SU-DHL-6 (cell line): ENCODE measurements around the gene ADARB2.

Experiments
- H2AFZ ChIP-seq: fragments of 200-600 bp; sonication (generic); 2 replicates; pipeline ENCODE4 v1.6.1; 2014; ENCODE audit warnings: low read depth, mild to moderate bottlenecking, moderate library complexity, mixed read lengths, antibody characterized with exemption, low read length; ENCODE audit not compliant: severe bottlenecking
- H3F3A ChIP-seq: fragments of 200-600 bp; shearing (Covaris generic); 2 replicates; pipeline ENCODE4 v1.6.0; 2016; ENCODE audit warnings: antibody characterized with exemption, mild to moderate bottlenecking; ENCODE audit not compliant: insufficient read depth
- H3K27ac ChIP-seq: fragments of 200-600 bp; sonication (generic); 2 replicates; pipeline ENCODE4 v1.5.1; 2016; ENCODE audit warnings: low read depth, mild to moderate bottlenecking, low read length, moderate library complexity, mixed read lengths
- H3K27me3 ChIP-seq: fragments of 200-600 bp; sonication (generic), shearing (Covaris generic); 2 replicates; pipeline ENCODE4 v1.6.0; 2014; ENCODE audit warnings: mild to moderate bottlenecking, low read length
- H3K36me3 ChIP-seq: fragments of 200-600 bp; sonication (generic); 2 replicates; pipeline ENCODE4 v1.6.1; 2014; ENCODE audit warnings: mild to moderate bottlenecking, low read length, mixed read lengths
- H3K4me2 ChIP-seq: fragments of 300-600, 200-600 bp; shearing (Covaris generic), sonication (generic); 2 replicates; pipeline ENCODE4 v1.6.0; 2014; ENCODE audit warnings: low read length, low read depth, mild to moderate bottlenecking; ENCODE audit not compliant: poor library complexity, severe bottlenecking
- H3K4me3 ChIP-seq: fragments of 200-600 bp; sonication (generic); 2 replicates; pipeline ENCODE4 v1.5.1; 2014; ENCODE audit warnings: antibody characterized with exemption, low read length, mild to moderate bottlenecking, mixed read lengths; ENCODE audit not compliant: insufficient read depth, poor library complexity, severe bottlenecking
- H3K79me2 ChIP-seq: fragments of 200-600 bp; sonication (generic); 2 replicates; pipeline ENCODE4 v1.6.1; 2014; ENCODE audit warnings: mild to moderate bottlenecking, low read length, moderate library complexity; ENCODE audit not compliant: insufficient read depth
- H3K9ac ChIP-seq: fragments of 200-600 bp; sonication (generic); 2 replicates; pipeline ENCODE4 v1.7.0; 2014; ENCODE audit warnings: mild to moderate bottlenecking, low read length
- H3K9me2 ChIP-seq: fragments of 200-600 bp; sonication (generic); replicated peaks from 2 replicates; pipeline ENCODE4 v1.6.1; 2014; ENCODE audit warnings: low read length; ENCODE audit not compliant: insufficient read depth
- H3K9me3 ChIP-seq: fragments of 200-600 bp; sonication (generic); 2 replicates; pipeline ENCODE4 v1.6.1; 2014; ENCODE audit warnings: low read length, mixed read lengths; ENCODE audit not compliant: insufficient read depth
- H4K20me1 ChIP-seq: fragments of 200-600 bp; sonication (generic); 2 replicates; pipeline ENCODE4 v1.6.1; 2014; ENCODE audit warnings: low read depth, mild to moderate bottlenecking, antibody characterized with exemption, low read length, moderate library complexity, mixed read lengths
- CTCF ChIP-seq: fragments of 200-600 bp; sonication (generic); IDR thresholded peaks from one replicate; pipeline ENCODE4 v1.5.1; 2017; ENCODE audit warnings: antibody characterized with exemption, mild to moderate bottlenecking, low read length, moderate library complexity; ENCODE audit not compliant: insufficient read depth, poor library complexity, severe bottlenecking
- EZH2phosphoT487 ChIP-seq: fragments of 200-600 bp; sonication (generic), shearing (Covaris generic); conservative IDR thresholded peaks from 2 replicates; pipeline ENCODE4 v1.6.1; 2018; ENCODE audit warnings: mild to moderate bottlenecking, antibody characterized with exemption, low read length, moderate library complexity, mixed read lengths

The ADARB2 gene

GRCh38 chr10:1520909-1521565, 216.3 kb downstream of the ADARB2 start:
- H3K9ac ChIP-seq = no peak overlapping the region
- H3K27ac ChIP-seq = no peak overlapping the region
- no peaks in the 10 kb centered on the region for H4K20me1 ChIP-seq
- H3K4me2 ChIP-seq = no peak overlapping the region
- H3K9me2 ChIP-seq = no peaks in the 10 kb centered on the region
- H2AFZ ChIP-seq = no peak overlapping the region
- no peaks in the 10 kb centered on the region for H3F3A ChIP-seq
- H3K27me3 ChIP-seq = no peaks in the 10 kb centered on the region
- no peak for TF ChIP-seq EZH2phosphoT487
- no peak for TF ChIP-seq CTCF
- H3K4me3 ChIP-seq = no peak overlapping the region
- H3K79me2 ChIP-seq = no peaks in the 10 kb centered on the region
- H3K36me3 ChIP-seq = no peaks in the 10 kb centered on the region
- no peaks in the 10 kb centered on the region for H3K9me3 ChIP-seq

- Histone ChIP-seq H3K9me2 (no peaks in the 10 kb centered on the region), H3K36me3 (no peaks in the 10 kb centered on the region), H3K9me3 (no peaks in the 10 kb centered on the region), H4K20me1 (no peaks in the 10 kb centered on the region), H3K79me2 (no peaks in the 10 kb centered on the region), H3K4me3 (no peak overlapping the region), H2AFZ (no peak overlapping the region), H3F3A (no peaks in the 10 kb centered on the region), H3K27me3 (no peaks in the 10 kb centered on the region), H3K27ac (no peak overlapping the region), H3K9ac (no peak overlapping the region), H3K4me2 (no peak overlapping the region)
- no peak for TF ChIP-seq CTCF
- no peak for TF ChIP-seq EZH2phosphoT487
These were observed 217.9 kb downstream of the ADARB2 start for GRCh38 chr10:1519391-1519790.

GRCh38 chr10:1517684-1518083, 219.6 kb downstream of the ADARB2 start:
- Histone ChIP-seq H3K9ac (no peak overlapping the region), H3K9me3 (no peaks in the 10 kb centered on the region), H3K27me3 (no peaks in the 10 kb centered on the region), H2AFZ (no peak overlapping the region), H3K9me2 (no peaks in the 10 kb centered on the region), H3K4me3 (no peak overlapping the region), H3K4me2 (no peak overlapping the region), H3K36me3 (no peaks in the 10 kb centered on the region), H3F3A (no peaks in the 10 kb centered on the region), H4K20me1 (no peaks in the 10 kb centered on the region), H3K79me2 (no peaks in the 10 kb centered on the region), H3K27ac (no peak overlapping the region)
- TF ChIP-seq CTCF (no peak), EZH2phosphoT487 (no peak)
